OCI-LY7 (cell line): ENCODE results near the gene CFAP54.

Experiments
- CTCF ChIP-seq: fragments of 200-600 bp; sonication (generic); conservative IDR thresholded peaks from 2 replicates; pipeline ENCODE4 v1.5.1; 2014; ENCODE audit warnings: mild to moderate bottlenecking, antibody characterized with exemption, low read length, moderate library complexity, mixed read lengths
- EZH2phosphoT487 ChIP-seq: fragments of 200-600 bp; sonication (generic); IDR thresholded peaks from 2 replicates; pipeline ENCODE4 v1.6.1; 2018; ENCODE audit warnings: low read depth, borderline replicate concordance, mild to moderate bottlenecking, mixed run types, antibody characterized with exemption, low read length, moderate library complexity, mixed read lengths

GRCh38 chr12:96770219-96771102 is 281.1 kb downstream of the CFAP54 start:
- TF ChIP-seq CTCF (no peak), EZH2phosphoT487 (no peak)
